Osteocyte (in vitro differentiated cells): ENCODE measurements around the gene ZC3H12D. TPM values are rescaled to one million over a fixed set of nuclear protein-coding genes. Genes with fewer than 3 reads are reported as not detected.
"Not testable (repeated sequence)": the region's sequence is repeated elsewhere in the genome, so short reads cannot be mapped to it uniquely, and the experiment has no call there.

Source experiments
- DNase-seq: peaks from one replicate; pipeline ENCODE4 v3.0.0; 2021; ENCODE audit warnings: mixed read lengths; ENCODE audit not compliant: unreplicated experiment; ENCODE audit errors: extremely low spot score
- H3K27ac Mint-ChIP-seq: one replicate; pipeline ENCODE4 v1.8.0; 2021; ENCODE audit warnings: mild to moderate bottlenecking, mixed read lengths; ENCODE audit not compliant: unreplicated experiment
- H3K27me3 Mint-ChIP-seq: one replicate; pipeline ENCODE4 v1.8.0; 2021; ENCODE audit warnings: mixed read lengths; ENCODE audit not compliant: unreplicated experiment
- H3K36me3 Mint-ChIP-seq: one replicate; pipeline ENCODE4 v1.8.0; 2021; ENCODE audit warnings: mixed read lengths; ENCODE audit not compliant: unreplicated experiment
- H3K4me1 Mint-ChIP-seq: one replicate; pipeline ENCODE4 v1.8.0; 2021; ENCODE audit warnings: mixed read lengths; ENCODE audit not compliant: unreplicated experiment
- H3K4me3 Mint-ChIP-seq: one replicate; pipeline ENCODE4 v1.8.0; 2021; ENCODE audit warnings: mild to moderate bottlenecking, moderate library complexity, mixed read lengths; ENCODE audit not compliant: unreplicated experiment
- H3K9me3 Mint-ChIP-seq: one replicate; pipeline ENCODE4 v1.8.0; 2021; ENCODE audit warnings: mixed read lengths; ENCODE audit not compliant: unreplicated experiment
- total RNA-seq: library from RNA; stranded (reverse); gene quantifications from 2 replicates; pipeline ENCODE4 v1.2.1, GENCODE V29; 2021
- TF ChIP-seq, protein P1 (sequence below): fragments of 200-600 bp; sonication (generic); IDR thresholded peaks from 2 replicates; pipeline ENCODE4 v1.5.0; 2021; ENCODE audit warnings: antibody characterized with exemption, mild to moderate bottlenecking, moderate library complexity

ZC3H12D gene
- total RNA-seq, 1 donor from 2014 or later: not detected

DNA sequence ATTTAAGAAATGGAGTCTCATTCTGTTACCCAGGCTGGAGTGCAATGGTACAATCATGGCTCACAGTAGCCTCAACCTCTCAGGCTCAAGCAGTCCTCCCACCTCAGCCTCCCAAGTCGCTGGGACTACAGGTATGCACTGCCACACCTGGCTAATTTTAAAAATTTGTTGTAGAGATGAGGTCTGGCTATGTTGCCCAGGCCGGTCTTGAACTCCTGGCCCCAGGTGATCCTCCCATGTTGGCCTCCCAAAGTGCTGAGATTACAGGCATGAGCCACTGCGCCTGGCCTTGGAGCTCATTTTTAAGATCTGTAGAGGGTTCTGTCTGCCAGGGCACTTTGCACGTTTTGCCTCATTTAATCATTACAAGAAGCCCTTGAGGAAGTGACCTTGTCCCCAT lies 17.5 kb downstream of the ZC3H12D start:
- Mint-ChIP-seq H3K4me1 (peaks cover 11% of the 10 kb centered on the region), H3K27me3 (peaks cover 2% of the 10 kb centered on the region), H3K27ac (no peak overlapping the region), H3K36me3 (no peaks in the 10 kb centered on the region), H3K9me3 (no peaks in the 10 kb centered on the region), H3K4me3 (no peak overlapping the region)
- no peak for DNase-seq
- TF ChIP-seq, protein P1, sequence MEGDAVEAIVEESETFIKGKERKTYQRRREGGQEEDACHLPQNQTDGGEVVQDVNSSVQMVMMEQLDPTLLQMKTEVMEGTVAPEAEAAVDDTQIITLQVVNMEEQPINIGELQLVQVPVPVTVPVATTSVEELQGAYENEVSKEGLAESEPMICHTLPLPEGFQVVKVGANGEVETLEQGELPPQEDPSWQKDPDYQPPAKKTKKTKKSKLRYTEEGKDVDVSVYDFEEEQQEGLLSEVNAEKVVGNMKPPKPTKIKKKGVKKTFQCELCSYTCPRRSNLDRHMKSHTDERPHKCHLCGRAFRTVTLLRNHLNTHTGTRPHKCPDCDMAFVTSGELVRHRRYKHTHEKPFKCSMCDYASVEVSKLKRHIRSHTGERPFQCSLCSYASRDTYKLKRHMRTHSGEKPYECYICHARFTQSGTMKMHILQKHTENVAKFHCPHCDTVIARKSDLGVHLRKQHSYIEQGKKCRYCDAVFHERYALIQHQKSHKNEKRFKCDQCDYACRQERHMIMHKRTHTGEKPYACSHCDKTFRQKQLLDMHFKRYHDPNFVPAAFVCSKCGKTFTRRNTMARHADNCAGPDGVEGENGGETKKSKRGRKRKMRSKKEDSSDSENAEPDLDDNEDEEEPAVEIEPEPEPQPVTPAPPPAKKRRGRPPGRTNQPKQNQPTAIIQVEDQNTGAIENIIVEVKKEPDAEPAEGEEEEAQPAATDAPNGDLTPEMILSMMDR: no peak

DNA sequence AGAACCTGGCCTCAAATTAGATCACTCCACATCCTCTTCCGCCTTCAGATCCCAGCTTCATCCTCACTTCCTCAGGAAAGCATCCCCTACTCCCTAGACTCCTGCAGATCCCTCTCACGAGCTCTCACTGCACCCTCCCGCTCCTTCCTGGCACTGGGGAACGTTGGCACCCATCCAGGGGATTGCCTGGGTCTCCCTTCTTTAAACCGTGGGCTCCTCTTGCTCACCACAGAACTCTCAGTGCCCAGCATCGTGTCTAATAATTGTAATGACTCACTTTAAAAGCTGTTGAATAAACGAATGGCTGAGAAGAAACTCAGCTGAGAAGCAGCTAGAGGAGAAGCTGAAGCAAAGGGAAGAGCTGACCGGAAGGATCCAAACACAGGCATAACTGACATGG lies 20.4 kb downstream of the ZC3H12D start:
- Mint-ChIP-seq H3K27me3 (peaks cover 2% of the 10 kb centered on the region), H3K36me3 (no peaks in the 10 kb centered on the region), H3K9me3 (no peaks in the 10 kb centered on the region), H3K4me3 (no peak overlapping the region), H3K4me1 (peaks cover 11% of the 10 kb centered on the region), H3K27ac (no peak overlapping the region)
- no peak for DNase-seq
- TF ChIP-seq, protein P1: no peak

DNA sequence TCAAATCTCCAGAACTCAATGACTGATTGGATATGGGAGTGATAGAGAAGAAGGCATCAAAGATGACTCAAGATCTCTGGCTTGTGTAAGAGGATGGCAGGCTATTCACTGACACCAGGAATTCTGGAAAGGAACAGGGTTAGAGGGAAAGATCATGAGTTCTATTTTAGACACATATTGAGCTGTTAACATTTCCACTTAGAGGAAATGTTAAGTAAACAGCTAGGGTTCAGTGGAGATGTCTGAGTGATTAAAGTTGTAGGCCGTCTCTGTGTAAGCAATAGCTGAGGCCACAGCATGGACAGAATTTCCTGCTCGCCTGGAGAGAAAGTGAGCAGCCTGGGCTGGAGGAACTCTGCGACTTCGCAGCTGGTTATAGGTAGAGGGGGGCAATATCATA lies 21.0 kb downstream of the ZC3H12D start:
- TF ChIP-seq, protein P1: no peak
- Mint-ChIP-seq H3K36me3 (no peaks in the 10 kb centered on the region), H3K9me3 (no peaks in the 10 kb centered on the region), H3K4me1 (peaks cover 11% of the 10 kb centered on the region), H3K4me3 (no peak overlapping the region), H3K27ac (peak overlapping the region; percentile 6), H3K27me3 (peaks cover 2% of the 10 kb centered on the region)
- DNase-seq: no peak

DNA sequence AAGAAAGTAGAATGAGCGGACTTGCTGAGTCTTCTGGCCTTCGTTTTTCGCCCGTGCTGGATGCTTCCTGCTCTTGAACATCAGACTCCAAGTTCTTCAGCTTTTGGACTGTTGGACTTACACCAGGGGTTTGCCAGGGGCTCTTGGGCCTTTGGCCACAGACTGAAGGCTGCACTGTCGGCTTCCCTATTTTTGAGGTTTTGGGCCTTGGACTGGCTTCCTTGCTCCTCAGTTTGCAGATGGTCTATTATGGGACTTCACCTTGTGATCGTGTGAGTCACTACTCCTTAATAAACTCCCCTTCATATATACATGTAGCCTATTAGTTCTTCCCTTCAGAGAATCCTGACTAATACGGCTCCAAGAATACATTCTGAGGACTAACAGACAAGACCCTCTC lies 22.1 kb downstream of the ZC3H12D start:
- not testable (repeated sequence) for H3K4me3 Mint-ChIP-seq, H3K36me3 Mint-ChIP-seq, DNase-seq, H3K9me3 Mint-ChIP-seq, H3K27me3 Mint-ChIP-seq, H3K27ac Mint-ChIP-seq
- H3K4me1 Mint-ChIP-seq: peaks cover 11% of the 10 kb centered on the region

DNA sequence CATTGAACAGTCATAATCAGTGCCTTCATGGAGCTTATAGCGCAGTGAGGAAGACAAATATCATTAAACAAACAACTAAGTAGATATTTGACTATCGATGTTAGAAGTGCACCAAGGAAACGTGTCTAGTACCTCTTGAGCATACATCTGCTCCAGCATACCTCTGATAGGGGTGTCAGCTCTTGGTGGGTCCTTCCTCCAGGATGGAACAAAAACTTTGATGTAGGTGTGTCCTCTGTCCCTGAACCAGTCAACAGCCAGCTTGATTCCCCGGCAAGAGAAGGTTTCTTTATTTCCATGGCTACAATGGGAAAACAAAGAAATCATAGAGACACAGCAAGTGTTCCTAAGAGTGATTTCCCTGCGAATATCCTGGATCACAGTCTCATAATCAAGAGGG lies 23.1 kb downstream of the ZC3H12D start:
- no peak for DNase-seq
- no peak overlapping the region for H3K27ac Mint-ChIP-seq
- no peaks in the 10 kb centered on the region for H3K9me3 Mint-ChIP-seq
- H3K4me3 Mint-ChIP-seq: no peak overlapping the region
- peaks cover 11% of the 10 kb centered on the region for H3K4me1 Mint-ChIP-seq
- no peaks in the 10 kb centered on the region for H3K36me3 Mint-ChIP-seq
- TF ChIP-seq, protein P1: no peak
- no peaks in the 10 kb centered on the region for H3K27me3 Mint-ChIP-seq

DNA sequence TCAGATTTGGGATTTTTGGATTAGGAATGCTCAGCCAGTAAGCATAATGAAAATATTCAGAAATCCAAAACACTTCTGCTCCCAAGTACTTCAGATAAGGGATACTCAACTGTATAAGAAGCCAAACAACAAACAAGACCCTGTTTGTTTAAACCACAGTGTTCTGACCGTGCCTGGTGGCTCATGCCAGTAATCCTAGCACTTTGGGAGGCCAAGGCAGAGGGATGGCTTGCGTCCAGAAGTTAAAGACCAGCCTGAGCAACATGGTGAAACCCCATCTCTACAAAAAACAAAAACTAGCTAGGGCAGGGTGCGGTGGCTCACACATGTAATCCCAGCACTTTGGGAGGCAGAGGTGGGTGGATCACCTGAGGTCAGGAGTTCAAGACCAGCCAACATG lies 24.6 kb downstream of the ZC3H12D start:
- DNase-seq, H3K4me3 Mint-ChIP-seq, H3K27ac Mint-ChIP-seq, H3K27me3 Mint-ChIP-seq, H3K36me3 Mint-ChIP-seq, H3K9me3 Mint-ChIP-seq: not testable (repeated sequence)
- H3K4me1 Mint-ChIP-seq: peaks cover 13% of the 10 kb centered on the region
